HG03520 (cell line): Measurements from ENCODE around the gene MORC3.
"Not testable (repeated sequence)": the region's sequence is repeated elsewhere in the genome, so short reads cannot be mapped to it uniquely, and the experiment has no call there.

Source experiments
- ATAC-seq: cut with Tn5 transposase; IDR thresholded peaks from one replicate; pipeline ENCODE4 v1.9.1; 2021; ENCODE audit warnings: mild to moderate bottlenecking, moderate library complexity; ENCODE audit not compliant: unreplicated experiment

The MORC3 gene

GRCh38 chr21:36321325-36322082, 1.5 kb downstream of the MORC3 start:
- ATAC-seq = no peak

- ATAC-seq = no peak
These were observed 2.1 kb downstream of the MORC3 start for GRCh38 chr21:36322083-36322424.

- ATAC-seq = no peak
These were observed 3.0 kb downstream of the MORC3 start for GRCh38 chr21:36323032-36323431.

GRCh38 chr21:36325373-36326010, 5.5 kb downstream of the MORC3 start:
- no peak for ATAC-seq

- ATAC-seq = no peak
These were observed 10.9 kb downstream of the MORC3 start for GRCh38 chr21:36330904-36331303.

- ATAC-seq = no peak
These were observed 17.1 kb downstream of the MORC3 start for GRCh38 chr21:36337099-36337509.

- ATAC-seq = no peak
These were observed 19.0 kb downstream of the MORC3 start for GRCh38 chr21:36338975-36339374.

GRCh38 chr21:36342581-36342980, 22.6 kb downstream of the MORC3 start:
- not testable (repeated sequence) for ATAC-seq

GRCh38 chr21:36344931-36345330, 24.9 kb downstream of the MORC3 start:
- no peak for ATAC-seq

- no peak for ATAC-seq
These were observed 27.4 kb downstream of the MORC3 start for GRCh38 chr21:36347278-36347961.

GRCh38 chr21:36347962-36348328, 27.9 kb downstream of the MORC3 start:
- no peak for ATAC-seq

GRCh38 chr21:36349315-36349714, 29.3 kb downstream of the MORC3 start:
- no peak for ATAC-seq

- no peak for ATAC-seq
These were observed 30.4 kb downstream of the MORC3 start for GRCh38 chr21:36350282-36350910.

- ATAC-seq = no peak
These were observed 35.1 kb downstream of the MORC3 start for GRCh38 chr21:36354918-36355680.

- no peak for ATAC-seq
These were observed 35.9 kb downstream of the MORC3 start for GRCh38 chr21:36355868-36356267.

- ATAC-seq = no peak
These were observed 39.2 kb downstream of the MORC3 start for GRCh38 chr21:36359185-36359584.

- ATAC-seq = no peak
These were observed 49.2 kb downstream of the MORC3 start for GRCh38 chr21:36369064-36369685.

GRCh38 chr21:36375994-36376393, 56.0 kb downstream of the MORC3 start:
- ATAC-seq = no peak

GRCh38 chr21:36377391-36377842, 57.4 kb downstream of the MORC3 start:
- no peak for ATAC-seq

GRCh38 chr21:36379251-36379650, 59.3 kb downstream of the MORC3 start:
- ATAC-seq = no peak
